ENCODE data around the gene IDI2.

Gene IDI2

GRCh38 chr10:1037098-1037497, 11.4 kb upstream of the IDI2 start:
- TF ChIP-seq CTCF (IDR thresholded peaks at IDR 0.05; ENCODE audit: low read depth, low read length, missing control alignments): no peak

GRCh38 chr10:1036341-1036791, 10.7 kb upstream of the IDI2 start:
- no peak for TF ChIP-seq CTCF (IDR thresholded peaks at IDR 0.05; ENCODE audit: low read depth, low read length, missing control alignments)
- DNase-seq (ENCODE audit: low read depth): no peak
- H3K4me3 ChIP-seq (ENCODE audit: low read depth, low read length): no peak overlapping the region

More at GRCh38 chr10:1037098-1037497, 11.4 kb upstream of the IDI2 start:
- no peak for DNase-seq (ENCODE audit: low read depth)
- H3K4me3 ChIP-seq (ENCODE audit: low read depth, low read length): no peak overlapping the region

- no peak overlapping the region for H3K4me3 ChIP-seq (ENCODE audit: low read depth, low read length)
- no peak for TF ChIP-seq CTCF (IDR thresholded peaks at IDR 0.05; ENCODE audit: low read depth, low read length, missing control alignments)
- no peak for DNase-seq (ENCODE audit: low read depth)
These were observed 9.5 kb upstream of the IDI2 start for GRCh38 chr10:1035201-1035600.

- H3K4me3 ChIP-seq (ENCODE audit: low read depth, low read length): no peak overlapping the region
- TF ChIP-seq CTCF (IDR thresholded peaks at IDR 0.05; ENCODE audit: low read depth, low read length, missing control alignments): no peak
- no peak for DNase-seq (ENCODE audit: low read depth)
These were observed 9.1 kb upstream of the IDI2 start for GRCh38 chr10:1034758-1035157.

GRCh38 chr10:1033601-1034000, 7.9 kb upstream of the IDI2 start:
- H3K4me3 ChIP-seq (ENCODE audit: low read depth, low read length): no peak overlapping the region
- TF ChIP-seq CTCF (IDR thresholded peaks at IDR 0.05; ENCODE audit: low read depth, low read length, missing control alignments): no peak
- no peak for DNase-seq (ENCODE audit: low read depth)

GRCh38 chr10:1029838-1030237, 4.2 kb upstream of the IDI2 start:
- no peak for TF ChIP-seq CTCF (IDR thresholded peaks at IDR 0.05; ENCODE audit: low read depth, low read length, missing control alignments)
- no peak for DNase-seq (ENCODE audit: low read depth)
- H3K4me3 ChIP-seq (ENCODE audit: low read depth, low read length): no peak overlapping the region

- DNase-seq (ENCODE audit: low read depth): no peak
- TF ChIP-seq CTCF (IDR thresholded peaks at IDR 0.05; ENCODE audit: low read depth, low read length, missing control alignments): no peak
These were observed 919 bp upstream of the IDI2 start for GRCh38 chr10:1026578-1026977.

More at GRCh38 chr10:1026578-1026977, 919 bp upstream of the IDI2 start:
- no peak overlapping the region for H3K4me3 ChIP-seq (ENCODE audit: low read depth, low read length)

Measured in GM12864 (cell line).